HuH-7.5 (cell line): ENCODE results near the gene NFS1.
A peak's percentile ranks its signal among the peaks of the same experiment; 100 is the strongest.
"Not testable (repeated sequence)": the region's sequence is repeated elsewhere in the genome, so short reads cannot be mapped to it uniquely, and the experiment has no call there.

Source experiments
- DNase-seq: peaks from one replicate; pipeline ENCODE4 v3.0.0; 2011; ENCODE audit warnings: low spot score

NFS1 gene

GRCh38 chr20:35699127-35699956 is at the start of gene NFS1, which contains the start of gene ROMO1:
Gene NFS1 (minus strand): TSS chr20:35699352. CDS start chr20:35699288, 64 bp downstream.
Gene ROMO1 (plus strand): TSS chr20:35699405. CDS start chr20:35699633, 228 bp downstream.
- DNase-seq = peak; percentile 91

- DNase-seq = not testable (repeated sequence)
Observed at GRCh38 chr20:35744492-35744841, 45.3 kb upstream of the NFS1 start.

DNA sequence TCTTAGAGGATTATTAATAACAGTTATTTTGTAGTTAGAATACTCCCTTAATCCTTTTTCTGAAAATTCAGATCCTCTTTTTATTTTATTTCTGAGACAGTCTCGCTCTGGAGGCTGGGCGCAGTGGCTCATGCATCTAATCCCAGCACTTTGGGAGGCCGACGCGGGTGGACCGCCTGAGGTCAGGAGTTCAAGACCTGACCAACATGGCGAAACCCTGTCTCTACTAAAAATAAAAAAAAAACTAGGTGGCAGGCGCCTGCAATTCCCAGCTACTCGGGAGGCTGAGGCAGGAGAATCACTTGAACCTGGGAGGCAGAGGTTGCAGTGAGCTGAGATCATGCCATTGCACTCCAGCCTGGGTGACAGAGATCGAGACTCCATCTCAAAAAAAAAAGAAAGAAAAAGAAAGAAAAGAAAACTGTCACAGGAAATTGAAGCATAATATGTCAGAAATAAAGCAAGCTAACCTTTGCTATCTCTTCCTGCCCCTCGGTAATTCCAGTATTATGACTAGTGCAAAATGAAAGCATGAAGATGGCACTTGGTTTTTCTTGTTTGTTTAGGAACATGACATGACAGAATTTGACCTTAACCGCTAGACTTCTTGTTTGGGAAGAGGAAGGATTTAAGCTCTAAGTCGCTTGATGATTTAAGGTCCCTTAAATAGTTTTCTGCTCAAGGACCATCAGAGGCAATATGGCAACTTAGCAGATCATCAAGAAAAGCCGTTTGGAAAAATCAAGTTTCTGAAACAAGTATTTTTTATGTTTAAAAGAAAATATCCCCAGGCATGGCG is 44.7 kb upstream of the NFS1 start:
- DNase-seq = no peak

GRCh38 chr20:35742741-35743523 is 43.8 kb upstream of the NFS1 start:
- DNase-seq = no peak

DNA sequence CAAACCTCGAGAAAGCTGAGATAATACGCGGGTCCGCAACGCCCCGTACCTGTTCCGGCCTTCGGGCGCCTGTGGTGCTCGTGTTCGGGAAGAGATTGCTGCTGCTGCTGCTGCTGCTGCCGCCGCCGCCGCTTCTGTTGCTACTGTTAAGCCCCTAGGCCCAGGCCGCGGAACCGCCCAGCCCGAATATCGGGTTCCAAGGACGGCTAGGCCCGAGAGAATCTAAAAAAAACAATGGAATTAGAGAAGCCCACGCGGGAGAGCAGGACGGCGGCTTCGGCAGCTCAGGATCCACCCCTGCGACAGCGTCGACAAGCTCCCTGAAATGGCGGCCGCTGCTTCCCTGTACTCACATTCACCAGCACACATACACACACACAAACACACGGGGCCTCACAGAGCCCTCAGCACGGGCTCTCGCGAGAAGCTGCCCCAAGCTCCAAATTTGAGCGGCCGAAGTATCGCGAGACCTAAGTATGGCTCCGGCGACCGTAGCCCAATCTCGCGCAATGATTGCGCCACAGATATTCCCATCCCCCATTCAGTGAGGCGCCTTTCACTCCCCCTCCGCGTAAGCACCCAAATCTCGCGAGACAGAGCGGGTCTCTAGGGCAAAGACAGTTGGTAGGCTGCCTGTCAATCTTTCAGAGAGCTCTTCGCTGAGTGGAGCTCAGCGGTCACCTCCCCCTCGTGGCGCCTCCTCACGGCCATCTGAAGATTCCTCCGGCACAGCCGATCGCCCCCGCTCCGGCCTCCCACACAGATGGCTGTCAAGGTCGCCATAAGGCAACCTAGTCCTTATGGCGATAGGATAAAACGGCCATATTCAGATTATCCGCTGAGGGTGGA is 43.0 kb upstream of the NFS1 start, which contains the start of gene RBM39:
Gene RBM39, minus strand, starts transcription at position 369 of the 849 bp plus-strand sequence. CDS start 1,386 bp downstream, outside the sequence.
- peak; percentile 84 for DNase-seq

DNA sequence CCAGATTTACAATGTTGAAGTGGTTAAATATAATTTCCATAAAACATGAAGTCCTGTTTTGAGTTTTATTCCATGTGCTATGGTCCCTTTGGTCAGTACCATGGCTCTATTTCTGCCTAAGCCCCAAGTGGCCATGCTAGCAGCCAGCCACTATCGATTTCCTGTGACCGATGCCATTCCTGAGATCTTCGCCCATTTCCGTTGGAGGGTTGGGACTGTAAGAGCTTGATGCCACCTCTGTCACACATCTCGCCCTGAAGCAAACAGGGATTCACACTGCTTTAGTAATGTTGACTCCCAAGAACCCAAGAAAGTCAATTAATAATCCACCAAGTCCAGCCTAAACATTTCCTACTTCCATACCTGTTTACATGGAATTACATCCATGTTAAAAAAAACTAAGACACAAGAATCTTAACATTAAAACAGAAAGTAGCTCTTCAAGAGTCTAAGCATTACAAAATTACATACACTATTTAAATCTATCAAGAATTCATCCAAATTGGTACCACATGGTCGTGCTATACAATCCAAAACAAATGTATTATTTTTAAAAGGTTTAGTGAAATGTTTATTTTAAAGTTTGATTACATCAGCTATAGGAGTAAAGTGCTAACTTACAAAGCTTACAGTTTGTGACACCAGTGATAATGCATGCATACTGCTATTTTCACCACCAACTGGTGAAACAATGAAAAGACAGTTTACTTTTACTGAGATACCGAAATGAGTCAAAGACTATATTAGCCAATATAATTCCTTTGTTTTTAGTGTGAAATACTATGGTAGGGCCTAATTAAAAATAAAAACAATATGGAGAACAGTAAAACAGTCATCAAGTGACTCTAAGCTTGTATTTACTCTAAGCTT is 40.4 kb upstream of the NFS1 start:
- DNase-seq = no peak

DNA sequence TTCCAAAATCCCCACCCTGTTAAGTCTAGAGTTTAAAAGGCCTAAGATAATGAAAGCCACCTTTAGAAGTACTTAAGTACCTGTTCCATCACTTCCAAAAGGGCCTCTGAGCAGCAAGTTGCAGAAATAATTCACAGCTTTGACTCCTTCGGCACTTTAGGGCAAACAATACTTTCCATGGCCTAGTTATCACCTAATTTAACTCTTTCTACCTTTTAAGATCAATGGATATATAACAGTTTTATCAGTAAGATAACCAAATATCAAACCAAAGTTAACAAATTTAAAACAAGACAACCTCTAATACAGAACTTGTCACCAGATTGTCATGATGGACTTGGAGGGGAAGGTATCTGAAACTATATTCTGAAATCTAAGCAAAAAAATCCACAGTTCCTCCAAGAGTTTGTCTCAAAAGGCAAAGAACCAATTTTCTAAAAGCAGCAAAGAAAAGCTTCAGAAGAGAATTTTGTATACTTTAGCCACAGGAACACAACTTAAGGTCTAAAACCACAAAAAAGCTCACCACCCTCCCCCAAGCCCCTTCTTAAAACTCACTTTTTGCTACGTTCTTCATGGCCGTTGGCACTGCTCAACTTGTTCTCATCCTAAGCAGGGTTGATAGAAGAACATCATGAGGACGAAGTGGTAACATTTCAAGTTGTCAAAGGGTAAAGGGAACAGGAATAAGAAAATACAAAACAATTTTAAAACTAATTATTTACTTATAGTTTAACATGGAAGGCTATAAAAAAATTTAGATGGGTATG is 39.4 kb upstream of the NFS1 start:
- no peak for DNase-seq

GRCh38 chr20:35737865-35738333 is 38.7 kb upstream of the NFS1 start:
- no peak for DNase-seq

- no peak for DNase-seq
Observed at GRCh38 chr20:35735826-35736470, 36.8 kb upstream of the NFS1 start.

DNA sequence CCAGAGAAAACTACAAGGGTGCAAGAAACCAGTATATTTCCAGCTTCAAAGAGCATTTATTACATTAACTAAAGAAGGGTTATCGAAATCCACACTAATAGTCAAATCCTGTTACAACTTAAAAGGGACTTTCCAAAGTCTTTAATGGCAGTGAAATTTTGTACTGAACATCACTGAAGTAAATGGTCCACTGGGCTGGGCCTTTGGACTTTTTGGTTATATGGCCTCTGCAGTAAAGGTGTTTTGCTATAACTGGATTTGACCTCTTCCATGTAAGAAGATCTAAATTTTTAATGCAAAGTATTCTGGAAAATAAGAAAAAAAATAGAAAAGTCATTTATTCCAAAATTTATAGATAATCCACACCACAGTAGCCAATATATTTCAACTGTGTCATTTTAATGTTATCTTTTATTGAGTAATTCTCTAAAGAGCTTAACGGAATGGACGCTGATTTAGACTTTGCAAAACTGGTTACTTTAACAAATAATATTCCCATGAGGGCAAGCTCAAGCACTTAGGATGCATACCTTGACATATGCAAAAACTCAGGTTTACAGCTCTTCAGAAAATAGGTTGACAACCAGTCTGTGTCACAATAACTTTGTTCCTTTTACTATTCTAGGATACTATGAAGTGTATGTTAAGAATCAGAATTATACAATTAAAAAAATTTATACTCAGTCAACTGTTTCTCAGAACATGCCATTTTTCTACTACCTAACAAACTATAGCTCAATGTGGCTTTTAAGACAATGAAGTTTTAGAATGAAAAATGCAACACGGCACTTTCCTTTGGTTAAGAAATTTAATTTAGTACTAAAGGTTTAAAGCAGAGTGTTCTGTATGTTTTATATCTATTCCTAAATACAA is 35.9 kb upstream of the NFS1 start:
- no peak for DNase-seq

GRCh38 chr20:35734374-35734773 is 35.2 kb upstream of the NFS1 start:
- no peak for DNase-seq

- DNase-seq = no peak
Observed at GRCh38 chr20:35732644-35732982, 33.5 kb upstream of the NFS1 start.

- no peak for DNase-seq
Observed at GRCh38 chr20:35731862-35732643, 32.9 kb upstream of the NFS1 start.

DNA sequence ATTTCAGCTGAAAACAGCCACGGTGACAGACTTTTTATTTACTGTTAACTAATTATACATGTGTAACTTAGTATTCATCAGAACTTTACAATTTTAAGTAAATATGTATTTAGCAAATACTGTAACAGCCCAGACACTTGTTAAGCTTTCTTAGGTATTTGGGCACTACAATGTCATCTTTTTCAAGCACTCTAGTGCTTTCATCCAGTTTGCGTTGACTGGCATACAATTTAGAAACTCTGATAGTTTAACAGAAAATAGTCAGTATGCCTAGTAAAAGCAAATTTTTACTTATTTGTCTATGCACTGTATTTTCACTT is 32.3 kb upstream of the NFS1 start:
- no peak for DNase-seq

DNA sequence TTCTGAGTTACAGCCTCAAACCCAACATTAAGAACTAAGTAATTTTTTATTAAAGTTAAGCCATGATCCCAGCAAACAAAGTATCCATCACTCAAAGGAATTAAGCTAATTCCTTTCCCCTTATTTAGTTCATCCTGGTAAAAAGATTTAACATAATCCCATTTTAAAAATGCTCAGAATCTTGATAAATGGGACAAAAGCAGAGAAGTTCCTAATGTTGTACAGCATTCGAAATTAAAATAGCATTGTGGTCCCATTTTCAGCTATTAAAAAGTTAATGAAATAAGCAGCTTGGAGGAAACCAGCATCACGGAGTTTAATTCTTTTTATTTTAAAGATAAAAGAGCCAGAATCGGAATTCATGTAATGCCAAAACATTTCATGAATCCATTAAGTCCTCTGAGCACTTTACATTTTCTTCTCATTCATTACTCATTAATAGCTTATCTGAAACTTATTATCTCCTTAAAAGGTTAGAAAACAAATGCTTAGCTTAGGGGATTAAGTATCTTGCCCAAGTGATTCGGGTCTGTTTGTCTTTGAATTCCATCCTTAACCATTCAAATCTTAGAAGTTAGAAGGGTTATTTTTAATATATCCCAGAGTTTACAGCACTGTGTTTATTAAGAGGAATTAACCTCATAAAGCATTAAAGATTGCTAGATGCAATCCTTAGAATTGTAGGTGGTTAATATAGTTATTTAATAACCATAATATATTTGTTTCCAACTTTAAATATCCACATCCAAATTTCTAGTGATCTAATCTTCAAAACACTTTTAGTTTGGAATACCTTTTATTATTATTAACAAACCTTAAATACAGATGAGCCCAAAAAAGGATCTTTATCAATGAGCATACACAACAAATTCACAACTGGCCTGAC is 31.7 kb upstream of the NFS1 start:
- no peak for DNase-seq

DNA sequence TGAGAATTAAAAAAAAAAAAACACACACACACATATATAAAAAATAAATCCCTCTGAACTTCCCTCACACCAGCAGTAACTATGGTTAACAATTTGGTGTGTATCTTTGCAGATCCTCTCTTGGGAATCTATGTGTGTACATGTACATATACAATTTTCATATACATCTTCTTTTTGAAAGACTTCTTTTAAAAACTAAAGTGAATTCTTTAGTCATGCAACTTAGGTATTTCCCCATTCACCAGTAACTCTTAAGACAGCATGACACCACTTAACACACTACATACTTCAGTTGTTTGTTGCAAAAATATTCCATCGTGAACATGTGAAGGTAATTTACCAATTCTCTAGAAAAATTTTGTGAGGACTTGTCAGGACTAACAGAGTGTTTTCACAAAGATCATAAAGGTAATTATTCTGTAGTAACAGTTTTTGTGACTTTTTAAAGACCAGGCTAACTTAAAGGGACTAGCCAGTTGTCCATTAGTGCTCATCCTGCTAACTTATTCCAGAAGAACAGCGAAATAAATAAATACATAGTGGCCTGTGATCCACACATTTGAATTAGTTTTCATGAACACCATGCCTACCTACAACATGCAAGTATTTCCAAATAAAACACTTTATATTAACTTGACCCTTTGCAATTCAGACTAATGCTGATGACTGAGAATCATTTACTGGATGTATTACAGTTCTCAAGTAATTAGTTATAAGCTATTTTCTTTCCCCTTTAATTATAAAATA is 30.9 kb upstream of the NFS1 start:
- no peak for DNase-seq
